Activated CD8-positive, alpha-beta memory T cell treated with anti-CD3 and anti-CD28 coated beads, Interleukin-2, amount 50 U/mL, for 1 hour (primary cell): ENCODE measurements around the gene ANKRD27.
"Not testable (repeated sequence)": the region's sequence is repeated elsewhere in the genome, so short reads cannot be mapped to it uniquely, and the experiment has no call there.

Experiments
- DNase-seq: peaks from one replicate; pipeline ENCODE4 v3.0.0-alpha.2; 2020; ENCODE audit errors: extremely low read depth

The ANKRD27 gene

DNA sequence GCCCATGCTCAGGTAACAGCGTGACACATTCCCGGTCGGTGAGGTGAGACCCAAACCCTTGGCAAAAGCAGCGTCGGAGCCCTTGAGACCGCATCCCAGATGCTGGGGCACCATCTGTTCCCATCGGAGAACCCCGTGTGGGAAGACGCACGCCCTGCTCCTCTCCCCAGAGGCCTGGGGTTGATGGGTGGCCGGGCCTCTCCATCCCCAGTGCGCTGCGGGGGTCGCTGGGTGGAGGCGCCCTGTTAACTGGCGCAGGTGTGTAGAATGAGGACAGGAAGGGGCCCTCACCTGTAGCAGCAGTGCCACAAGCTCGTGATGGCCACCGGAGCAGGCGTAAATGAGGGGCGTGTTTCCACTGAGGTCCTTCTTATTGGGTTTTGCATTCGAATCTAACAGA lies 69.4 kb downstream of the ANKRD27 start:
- no peak for DNase-seq

DNA sequence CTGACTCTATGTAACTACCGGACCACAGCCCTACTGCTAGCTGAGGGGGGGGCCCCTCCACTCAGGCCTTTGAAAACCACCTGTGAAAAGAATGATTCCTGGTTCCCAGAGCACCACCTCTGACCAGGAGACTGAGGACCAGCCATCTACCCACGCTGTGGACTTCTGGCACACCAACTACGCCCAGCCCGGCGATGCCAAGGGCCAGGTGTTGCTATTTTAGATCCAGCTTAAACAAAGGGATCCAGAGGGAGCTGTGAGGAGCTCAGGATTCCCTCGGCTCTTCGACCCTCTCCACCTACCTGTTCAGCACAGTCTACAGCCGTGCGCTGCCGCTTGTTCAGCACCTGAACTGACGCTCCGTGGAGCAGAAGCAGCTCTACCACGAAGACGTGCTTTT lies 71.0 kb downstream of the ANKRD27 start:
- no peak for DNase-seq

DNA sequence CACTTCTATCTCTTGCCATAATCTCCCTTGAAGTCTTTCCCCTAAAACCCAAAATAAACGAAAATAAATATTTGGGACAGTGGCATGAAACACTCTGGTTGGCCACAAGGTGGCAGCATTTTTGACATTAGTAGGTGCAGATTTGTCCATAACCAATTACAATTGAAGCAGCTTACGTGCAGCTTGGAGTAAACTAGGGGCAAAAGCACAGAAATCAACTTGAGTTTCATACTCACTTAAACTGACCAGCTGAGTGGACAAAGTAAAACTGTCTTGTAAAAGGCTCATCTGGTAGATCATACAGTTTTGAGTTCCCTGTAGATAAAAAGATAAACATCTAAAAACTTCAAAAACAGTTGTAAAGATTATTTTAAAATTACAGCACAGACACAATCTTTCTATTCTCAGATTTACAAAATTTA lies 75.2 kb downstream of the ANKRD27 start:
- DNase-seq = no peak

DNA sequence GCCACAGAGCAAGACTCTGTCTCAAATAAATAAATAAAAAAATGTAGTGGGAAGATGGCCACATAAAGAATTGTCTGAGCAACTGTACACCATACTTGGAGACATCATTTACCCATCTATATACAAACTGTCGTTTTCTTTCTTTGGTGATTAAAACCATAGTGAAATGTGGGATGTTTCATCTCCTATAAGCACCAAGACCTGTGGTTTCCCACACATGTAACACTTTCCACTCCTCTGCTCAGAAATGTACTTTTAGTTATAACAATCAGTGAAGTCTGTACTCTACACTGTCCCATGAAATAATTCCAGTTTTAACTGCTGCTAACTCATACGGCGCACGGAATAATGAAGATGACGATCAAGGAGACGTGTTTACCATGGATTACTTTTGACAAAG lies 75.7 kb downstream of the ANKRD27 start:
- no peak for DNase-seq

DNA sequence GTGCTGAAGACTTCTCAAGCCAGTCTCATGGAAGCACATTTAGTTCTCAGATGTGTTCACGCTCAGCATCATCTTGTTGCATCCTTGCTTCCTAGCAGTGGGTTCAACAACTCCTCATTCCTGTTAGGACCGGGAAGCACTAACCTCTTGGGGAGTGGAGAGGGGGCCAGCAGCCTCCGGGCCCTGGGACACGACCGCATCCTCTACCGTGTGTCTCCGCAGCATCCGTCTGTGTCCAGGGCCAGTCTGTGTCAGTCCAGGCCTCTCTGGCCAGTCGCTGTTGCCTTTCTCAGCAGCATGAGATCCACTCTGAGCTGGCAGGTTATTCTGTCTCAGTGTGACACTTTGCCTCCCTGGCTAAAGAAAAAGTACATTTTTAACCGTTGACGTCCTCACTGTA lies 77.0 kb downstream of the ANKRD27 start:
- DNase-seq = no peak

DNA sequence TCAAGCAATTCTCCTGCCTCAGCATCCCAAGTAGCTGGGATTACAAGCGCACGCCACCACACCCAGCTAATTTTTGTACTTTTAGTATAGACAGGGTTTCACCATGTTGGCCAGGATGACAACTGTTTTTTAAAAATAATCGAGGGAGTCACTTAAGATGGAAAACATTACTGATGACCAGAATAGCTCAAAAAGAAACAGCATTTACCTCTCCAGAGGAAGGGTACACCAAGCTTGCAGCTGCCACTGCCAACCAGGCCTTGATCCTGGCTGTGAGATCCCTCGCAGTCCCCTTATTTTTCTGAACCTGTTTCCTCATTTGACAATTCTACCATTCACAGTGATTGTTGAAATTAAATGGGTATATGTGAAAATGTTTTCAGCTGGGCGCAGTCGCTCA lies 79.5 kb downstream of the ANKRD27 start:
- no peak for DNase-seq

DNA sequence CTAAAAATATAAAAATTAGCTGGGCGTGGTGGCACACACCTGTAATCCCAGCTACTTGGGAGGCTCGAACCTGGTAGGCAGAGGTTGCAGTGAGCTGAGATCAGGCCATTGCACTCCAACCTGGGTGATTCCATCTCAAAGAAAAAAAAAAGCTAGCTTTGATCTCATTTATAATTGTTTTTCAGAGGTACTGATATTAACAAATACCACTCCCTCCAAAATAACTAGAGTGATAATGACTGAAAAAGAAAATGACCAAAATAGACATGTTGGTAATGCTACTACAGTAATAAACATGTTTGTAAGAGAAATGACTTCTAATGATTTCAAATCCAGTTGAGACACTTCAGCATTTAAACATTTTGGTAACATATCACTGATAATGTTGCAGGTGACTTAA lies 81.0 kb downstream of the ANKRD27 start:
- no peak for DNase-seq

DNA sequence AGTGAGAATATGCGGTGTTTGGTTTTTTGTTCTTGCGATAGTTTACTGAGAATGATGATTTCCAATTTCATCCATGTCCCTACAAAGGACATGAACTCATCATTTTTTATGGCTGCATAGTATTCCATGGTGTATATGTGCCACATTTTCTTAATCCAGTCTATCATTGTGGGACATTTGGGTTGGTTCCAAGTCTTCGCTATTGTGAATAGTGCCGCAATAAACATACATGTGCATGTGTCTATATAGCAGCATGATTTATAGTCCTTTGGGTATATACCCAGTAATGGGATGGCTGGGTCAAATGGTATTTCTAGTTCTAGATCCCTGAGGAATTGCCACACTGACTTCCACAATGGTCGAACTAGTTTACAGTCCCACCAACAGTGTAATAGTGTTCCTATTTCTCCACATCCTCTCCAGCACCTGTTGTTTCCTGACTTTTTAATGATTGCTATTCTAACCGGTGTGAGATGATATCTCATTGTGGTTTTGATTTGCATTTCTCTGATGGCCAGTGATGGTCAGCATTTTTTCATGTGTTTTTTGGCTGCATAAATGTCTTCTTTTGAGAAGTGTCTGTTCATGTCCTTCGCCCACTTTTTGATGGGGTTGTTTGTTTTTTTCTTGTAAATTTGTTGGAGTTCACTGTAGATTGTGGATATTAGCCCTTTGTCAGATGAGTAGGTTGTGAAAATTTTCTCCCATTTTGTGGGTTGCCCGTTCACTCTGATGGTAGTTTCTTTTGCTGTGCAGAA lies 87.1 kb downstream of the ANKRD27 start:
- DNase-seq = not testable (repeated sequence)

DNA sequence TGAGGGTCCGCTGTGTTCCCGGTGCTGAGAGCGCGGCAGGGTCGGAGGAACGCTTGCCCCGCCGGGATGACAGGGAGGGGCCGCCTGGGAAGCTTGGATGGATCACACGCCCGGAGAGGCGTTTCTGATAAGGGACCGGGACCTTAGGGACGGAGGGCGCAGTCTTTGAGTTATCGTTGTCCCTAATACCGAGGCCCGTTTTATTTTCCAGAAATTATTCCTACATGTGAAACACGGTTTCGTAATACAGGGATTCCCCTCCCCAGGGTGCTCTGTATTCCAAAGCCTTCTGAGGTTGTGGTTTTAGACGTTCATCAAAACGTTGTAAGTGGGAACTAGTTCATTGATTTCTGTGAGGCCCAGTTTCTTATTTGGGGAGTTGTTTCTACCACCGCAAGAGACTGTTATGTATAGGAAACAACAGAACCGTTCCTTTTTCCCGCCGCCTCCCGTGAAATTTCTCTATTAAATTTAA lies 93.2 kb downstream of the ANKRD27 start:
- DNase-seq = no peak

DNA sequence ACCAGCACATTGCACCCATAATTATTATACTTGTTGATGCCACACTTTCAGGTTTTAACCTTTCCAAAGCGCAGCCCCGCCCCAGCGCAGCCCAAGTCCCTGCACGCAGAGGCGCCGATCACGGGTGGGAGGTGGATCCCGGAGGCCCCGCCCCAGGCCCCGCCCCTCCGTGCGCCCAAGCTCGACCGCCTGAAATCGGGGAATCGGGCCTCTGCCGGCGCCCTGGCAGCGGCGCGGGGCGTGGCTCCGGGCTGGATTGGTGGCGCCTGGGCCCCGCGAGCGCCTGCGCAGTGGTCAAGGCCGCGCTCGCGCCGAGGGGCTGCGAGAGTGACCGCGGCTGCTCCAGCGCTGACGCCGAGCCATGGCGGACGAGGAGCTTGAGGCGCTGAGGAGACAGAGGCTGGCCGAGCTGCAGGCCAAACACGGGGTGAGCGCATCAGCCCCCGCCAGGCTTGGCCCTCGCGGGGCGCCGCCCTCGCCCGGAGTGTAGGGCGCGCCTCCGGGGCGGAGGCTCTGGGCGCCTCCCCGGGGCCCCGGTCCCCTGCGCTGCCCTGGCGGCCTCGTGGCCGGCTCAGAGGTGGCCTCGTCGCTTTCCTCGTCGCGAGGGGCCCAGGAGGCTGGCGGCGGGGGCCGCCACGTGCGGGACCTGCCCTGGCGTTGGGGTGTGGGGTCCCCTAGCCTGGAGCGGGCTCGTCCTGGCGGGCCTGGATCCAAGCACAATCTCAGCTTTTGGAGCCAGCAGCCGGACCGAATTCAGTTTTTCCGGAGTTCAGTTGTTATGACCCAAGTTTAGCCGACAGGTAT lies 93.9 kb downstream of the ANKRD27 start, which contains the start of gene PDCD5:
Gene PDCD5, plus strand, starts transcription at position 290 of the 804 bp plus-strand sequence. Its CDS starts 72 bp downstream, at position 362.
- DNase-seq = peak; percentile 77

DNA sequence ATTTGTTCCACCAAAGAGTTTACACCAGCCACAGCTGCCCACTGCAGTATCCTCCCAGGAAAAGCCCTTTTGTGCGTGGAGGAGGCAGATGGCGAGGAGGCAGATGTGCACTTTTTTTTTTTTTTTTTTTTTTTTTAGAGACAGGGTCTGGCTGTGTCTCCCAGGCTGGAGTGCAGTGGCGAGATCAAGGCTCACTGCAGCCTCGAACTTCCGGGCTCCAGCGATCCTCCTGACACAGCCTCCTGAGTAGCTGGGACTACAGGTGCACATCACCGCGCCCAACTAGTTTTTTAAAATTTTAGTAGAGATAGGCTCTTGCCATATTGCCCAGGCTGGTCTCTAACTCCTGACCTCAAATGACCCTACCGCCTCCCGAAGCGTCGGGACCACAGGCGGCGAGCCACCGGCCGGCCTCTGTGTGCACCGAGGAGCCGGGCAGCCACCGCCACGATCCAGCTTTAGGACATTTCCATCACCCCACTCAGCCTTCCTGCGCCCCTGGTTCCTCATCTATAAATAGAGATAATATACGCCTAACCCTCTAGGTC lies 94.6 kb downstream of the ANKRD27 start:
- DNase-seq = no peak

DNA sequence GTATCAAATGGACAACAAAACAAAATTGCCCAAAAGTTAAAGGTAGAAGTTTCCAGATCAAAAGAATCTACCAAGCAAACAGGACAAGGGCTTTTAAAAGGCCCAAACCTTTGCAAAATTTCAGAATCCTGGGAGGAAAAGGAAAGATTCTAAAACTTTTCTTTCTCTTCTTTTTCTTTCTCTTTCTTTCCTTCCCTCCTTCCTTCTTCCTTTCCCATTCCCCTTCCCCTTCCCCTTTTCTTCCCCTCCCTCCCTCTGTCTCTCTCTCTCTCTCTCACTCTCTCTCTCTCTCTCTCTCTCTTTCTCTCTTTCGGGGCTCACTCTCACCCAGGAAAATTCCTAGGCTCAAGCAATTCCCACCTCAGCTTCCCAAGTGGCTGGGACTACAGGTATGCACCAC lies 98.2 kb downstream of the ANKRD27 start:
- DNase-seq = no peak

DNA sequence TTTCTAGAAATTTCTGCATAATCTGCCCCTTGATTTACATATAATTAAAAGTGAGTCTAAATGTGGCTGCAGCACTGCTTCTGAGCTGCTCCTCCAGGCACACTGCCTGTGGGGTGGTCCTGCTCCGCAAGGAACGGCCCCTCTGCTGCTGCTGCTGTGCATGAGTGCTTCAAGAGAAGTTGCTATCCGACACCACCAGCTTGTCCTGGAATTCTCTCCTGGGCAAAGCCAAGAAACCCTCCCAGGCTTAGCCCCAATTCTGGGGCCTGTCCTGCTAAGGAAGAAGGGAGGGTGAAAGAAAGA lies 101.5 kb downstream of the ANKRD27 start:
- no peak for DNase-seq

DNA sequence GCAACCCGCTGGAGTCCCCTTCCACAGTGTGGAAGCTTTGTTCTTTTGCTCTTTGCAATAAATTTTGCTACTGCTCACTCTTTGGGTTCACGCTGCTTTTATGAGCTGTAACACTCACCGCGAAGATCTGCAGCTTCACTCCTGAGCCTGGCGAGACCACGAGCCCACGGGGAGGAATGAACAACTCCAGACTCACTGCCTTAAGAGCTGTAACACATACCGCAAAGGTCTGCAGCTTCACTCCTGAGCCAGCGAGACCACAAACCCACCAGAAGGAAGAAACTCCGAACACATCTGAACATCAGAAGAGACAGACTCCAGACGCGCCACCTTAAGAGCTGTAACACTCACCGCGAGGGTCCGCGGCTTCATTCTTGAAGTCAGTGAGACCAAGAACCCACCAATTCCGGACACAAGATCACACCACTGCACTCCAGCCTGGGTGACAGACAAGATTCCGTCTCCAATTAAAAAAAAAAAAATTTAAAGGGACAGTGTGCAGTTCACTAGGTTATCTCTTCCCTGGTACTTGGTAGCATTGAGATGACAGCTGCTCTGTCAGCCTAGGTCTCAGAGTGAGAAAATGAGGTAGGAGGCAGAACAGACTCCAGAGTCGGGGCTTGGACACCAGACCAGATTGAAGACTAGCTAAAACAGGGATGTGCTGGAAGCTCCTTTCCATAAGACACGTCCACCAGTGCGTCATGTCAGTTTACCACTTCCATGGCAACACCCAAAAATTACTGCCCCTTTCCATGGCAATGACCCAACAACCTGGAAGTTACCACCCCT lies 102.1 kb downstream of the ANKRD27 start:
- not testable (repeated sequence) for DNase-seq

DNA sequence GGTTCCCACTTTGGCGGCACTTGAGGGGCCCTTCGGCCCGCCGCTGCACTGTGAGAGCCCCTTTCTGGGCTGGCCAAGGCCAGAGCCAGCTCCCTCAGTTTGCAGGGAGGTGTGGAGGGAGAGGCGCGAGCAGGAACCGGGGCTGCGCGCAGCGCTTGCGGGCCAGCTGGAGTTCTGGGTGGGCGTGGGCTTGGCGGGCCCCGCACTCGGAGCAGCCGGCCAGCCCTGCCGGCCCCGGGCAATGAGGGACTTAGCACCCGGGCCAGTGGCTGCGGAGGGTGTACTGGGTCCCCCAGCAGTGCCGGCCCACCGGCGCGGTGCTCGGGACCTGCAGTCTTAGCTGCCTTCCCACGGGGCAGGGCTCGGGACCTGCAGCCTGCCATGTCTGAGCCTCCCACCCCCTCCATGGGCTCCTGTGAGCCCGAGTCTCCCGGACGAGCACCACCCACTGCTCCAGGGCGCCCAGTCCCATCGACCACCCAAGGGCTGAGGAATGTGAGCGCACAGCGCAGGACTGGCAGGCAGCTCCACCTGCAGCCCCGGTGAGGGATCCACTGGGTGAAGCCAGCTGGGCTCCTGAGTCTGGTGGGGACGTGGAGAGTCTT lies 103.4 kb downstream of the ANKRD27 start:
- DNase-seq = not testable (repeated sequence)

DNA sequence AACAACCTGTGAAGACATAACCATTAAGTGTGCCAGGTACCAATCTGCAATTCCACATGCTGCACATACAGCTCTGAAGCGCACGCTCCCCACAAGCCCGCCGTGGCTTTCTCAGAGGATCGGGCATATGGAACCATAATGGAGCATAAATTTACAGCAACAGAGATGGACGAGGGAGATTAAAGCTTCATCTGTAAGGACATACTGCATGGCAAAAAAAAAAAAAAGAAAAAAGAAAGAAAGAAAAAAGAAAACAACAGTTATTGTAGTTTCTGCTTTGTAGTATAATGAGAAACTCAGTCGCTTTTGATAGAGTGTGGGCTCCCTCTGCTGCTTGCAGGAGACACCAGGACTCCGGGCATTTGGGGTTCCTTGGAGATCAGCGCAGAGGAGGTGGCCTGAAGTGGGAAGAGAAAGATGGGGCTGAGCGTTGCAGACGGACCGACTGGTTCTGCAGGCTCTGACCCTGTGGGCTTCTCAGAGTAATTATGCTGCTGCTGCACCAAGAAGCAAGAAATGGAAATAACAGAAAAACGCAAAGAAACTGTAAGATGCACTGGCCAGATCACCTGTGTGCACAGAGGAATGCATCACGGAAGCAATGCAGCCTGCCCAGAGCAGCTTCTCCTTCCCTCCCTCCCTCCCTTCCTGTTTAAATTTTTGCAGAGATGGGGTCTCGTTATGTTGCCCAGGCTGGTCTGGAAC lies 104.7 kb downstream of the ANKRD27 start:
- DNase-seq = peak; percentile 28

DNA sequence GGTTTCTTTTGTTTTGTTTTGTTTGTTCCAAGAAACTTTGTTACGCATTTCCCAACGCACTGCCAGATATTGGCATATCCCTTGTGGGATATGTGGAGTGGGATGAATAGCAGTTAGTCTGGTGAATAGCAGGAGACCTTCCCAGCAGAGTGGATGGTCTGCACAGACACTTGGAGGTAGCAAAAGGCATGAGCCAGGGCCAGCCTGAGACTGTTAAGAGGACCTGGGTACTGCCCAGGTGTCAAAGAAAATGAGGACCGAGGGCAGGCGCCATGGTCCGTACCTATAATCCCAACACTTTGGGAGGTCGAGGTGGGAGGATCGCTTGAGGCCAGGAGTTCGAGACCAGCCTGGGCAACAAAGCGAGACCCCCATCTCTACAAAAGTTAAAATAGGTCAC lies 107.5 kb downstream of the ANKRD27 start:
- DNase-seq = no peak

DNA sequence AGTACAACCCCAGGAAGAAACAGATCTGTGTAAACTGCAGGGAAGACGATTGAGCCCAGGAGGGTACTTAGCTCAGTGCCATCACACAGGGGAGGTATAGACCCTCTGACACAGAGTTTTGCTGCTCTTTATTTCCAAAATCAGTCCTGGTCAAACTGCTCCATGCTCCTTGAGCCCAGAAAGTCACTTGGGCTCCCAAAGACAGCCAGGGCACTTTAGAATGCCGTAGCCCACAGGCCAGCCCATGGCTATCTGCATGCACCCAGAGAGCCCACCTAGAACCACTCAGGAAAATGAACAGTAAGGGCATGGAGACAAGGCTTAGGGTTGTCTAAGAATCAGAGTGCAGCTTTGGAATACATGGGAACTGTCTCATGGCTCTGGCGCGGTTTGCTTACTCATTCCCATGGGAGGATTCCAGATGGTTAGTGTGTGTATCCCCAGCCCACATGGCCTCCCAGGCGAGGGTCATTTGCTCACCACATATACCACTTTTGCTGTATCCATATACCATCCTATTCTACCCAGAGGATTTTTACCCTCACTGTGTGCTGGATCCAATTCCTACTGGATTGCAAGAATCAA lies 108.6 kb downstream of the ANKRD27 start:
- no peak for DNase-seq

DNA sequence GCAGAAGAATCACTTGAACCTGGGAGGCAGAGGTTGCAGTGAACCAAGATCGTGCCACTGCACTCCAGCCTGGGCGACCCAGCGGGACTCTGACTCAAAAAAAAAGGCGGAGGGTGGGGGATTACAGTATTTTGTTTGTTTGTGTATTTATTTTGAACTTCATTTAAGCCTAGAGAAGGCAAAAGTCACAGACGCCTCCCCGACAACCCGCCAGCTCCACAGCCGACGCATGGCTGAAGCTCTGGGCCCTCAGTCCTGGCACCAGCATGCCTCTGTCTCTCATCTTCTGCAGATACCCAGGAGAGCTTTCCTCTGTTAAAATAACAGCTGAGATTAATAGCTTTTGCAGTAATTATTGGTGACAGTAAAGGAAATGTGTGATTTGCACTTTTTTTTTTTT lies 111.2 kb downstream of the ANKRD27 start:
- DNase-seq = no peak

DNA sequence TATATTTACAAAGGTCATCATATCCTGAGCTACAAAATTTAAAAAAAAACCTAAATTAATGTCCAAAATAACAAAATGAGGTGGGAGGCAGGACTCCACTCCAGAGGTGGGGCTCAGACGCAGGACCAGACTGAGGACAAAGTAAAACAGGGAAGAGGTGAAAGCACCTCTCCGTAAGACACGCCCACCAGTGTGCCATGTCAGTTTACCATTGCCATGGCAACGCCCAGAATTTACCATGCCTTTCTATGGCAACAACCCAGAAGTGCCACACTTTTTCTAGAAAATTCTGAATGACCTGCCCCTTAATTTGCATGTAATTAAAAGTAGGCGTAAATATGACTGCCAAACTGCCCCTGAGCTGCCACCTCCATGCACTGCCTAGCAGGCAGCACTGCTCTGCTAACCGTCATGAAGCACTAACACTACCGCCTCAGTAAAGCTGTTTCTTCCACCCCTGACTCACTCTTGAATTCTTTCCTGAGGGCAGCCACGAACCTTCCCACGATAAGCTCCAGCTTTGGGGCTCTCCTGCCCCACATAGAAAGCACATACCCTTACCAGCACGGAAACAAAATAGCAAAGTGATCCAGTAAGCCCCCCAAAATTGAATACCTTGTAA lies 116.3 kb downstream of the ANKRD27 start:
- no peak for DNase-seq
